Jurkat, Clone E6-1 (cell line): ENCODE results near the gene PDE11A.
"Not testable (repeated sequence)": the region's sequence is repeated elsewhere in the genome, so short reads cannot be mapped to it uniquely, and the experiment has no call there.

Experiments used
- DNase-seq: peaks from one replicate; pipeline ENCODE4 v3.0.0-alpha.2; 2011; ENCODE audit warnings: low read depth, low spot score
- H3K4me3 ChIP-seq: 2 replicates; pipeline ENCODE4 v1.5.1; 2011; ENCODE audit warnings: mild to moderate bottlenecking, low read length, control low read depth, moderate library complexity

PDE11A gene

DNA sequence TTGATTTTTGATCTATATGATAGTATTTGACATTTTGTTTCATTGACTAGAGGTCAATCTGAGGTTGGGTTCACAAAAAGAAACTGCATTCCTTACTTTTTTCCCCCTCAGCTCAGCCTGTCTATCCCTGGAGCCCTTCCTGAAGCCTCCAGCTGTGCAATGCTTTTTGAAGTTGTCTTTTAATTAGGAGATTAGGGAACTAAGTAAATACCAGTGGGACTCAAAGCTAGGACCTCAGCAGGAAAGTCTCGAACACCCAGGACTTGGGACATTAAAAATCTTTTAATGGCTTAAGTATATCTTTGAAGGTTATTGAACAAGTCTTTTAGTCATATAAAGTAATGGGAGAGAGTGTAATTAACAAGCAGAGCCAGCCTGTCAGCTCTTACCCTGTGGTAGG is 220.2 kb downstream of the PDE11A start:
- no peak overlapping the region for H3K4me3 ChIP-seq
- no peak for DNase-seq

DNA sequence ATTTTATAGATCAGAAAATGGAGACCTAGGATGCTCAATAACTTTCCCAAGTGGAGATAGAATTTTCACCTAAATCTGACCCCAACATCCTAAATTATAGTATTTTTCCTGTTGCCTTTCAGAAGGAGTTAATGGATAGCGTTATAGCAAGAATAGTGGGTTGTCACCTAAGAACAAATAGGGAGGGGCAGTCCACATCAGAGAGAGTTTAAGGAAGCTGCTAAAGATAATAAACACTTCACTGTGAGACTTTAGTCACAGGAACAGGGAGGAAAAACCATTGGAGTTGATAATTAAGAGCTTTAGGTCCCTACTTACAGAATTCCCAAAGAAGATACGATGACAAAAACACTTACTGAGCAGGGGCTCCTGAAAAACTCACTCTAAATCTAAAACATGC is 229.4 kb downstream of the PDE11A start:
- no peak for DNase-seq
- H3K4me3 ChIP-seq, result no peak overlapping the region

DNA sequence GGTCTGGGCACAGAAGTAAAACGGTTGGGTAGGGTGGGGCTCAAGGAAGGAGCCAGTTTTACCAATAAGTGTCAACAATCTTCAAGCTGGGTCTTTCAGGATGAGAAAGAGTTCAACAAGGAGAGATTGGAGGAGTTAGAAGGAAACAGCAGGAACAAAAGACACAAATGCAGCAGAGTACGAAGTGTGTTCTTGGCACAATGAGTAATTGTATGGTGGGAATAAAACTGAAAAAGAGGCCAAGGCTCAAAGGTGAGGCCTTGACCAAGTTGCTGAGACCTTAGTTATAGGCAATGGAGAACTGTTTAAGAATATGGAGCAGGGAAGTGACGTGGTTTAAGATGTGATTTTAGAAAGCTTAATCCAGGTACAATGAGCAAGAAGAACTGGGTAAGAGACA is 230.3 kb downstream of the PDE11A start:
- DNase-seq, result no peak
- no peak overlapping the region for H3K4me3 ChIP-seq

DNA sequence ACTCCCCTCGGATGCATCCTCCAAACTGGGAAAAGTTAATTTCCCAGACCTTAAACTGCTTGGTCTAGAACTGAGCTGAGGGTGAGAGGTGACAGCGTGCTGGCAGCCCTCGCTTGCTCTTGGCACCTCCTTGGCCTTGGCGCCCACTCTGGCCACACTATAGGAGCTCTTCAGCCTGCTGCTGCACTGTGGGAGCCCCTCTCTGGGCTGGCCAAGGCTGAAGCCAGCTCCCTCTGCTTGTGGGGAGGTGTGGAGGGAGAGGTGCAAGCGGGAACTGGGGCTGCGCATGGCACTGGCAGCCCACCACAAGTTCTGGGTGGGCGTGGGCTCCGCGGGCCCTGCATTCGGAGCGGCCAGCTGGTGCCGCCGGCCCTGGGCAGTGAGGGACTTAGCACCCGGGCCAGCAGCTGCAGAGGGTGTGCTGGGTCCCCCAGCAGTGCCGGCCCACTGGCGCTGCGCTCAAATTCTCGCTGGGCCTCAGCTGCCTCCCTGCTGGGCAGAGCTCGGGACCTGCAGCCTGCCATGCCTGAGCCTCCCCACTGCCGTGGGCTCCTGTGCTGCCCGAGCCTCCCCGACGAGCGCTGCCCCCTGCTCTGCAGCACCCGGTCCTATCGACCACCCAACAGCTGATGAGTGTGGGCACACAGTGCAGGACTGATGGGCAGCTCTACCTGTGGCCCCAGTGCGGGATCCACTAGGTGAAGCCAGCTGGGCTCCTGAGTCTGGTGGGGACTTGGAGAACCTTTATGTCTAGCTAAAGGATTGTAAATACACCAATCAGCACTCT is 237.0 kb downstream of the PDE11A start:
- H3K4me3 ChIP-seq, DNase-seq: not testable (repeated sequence)

DNA sequence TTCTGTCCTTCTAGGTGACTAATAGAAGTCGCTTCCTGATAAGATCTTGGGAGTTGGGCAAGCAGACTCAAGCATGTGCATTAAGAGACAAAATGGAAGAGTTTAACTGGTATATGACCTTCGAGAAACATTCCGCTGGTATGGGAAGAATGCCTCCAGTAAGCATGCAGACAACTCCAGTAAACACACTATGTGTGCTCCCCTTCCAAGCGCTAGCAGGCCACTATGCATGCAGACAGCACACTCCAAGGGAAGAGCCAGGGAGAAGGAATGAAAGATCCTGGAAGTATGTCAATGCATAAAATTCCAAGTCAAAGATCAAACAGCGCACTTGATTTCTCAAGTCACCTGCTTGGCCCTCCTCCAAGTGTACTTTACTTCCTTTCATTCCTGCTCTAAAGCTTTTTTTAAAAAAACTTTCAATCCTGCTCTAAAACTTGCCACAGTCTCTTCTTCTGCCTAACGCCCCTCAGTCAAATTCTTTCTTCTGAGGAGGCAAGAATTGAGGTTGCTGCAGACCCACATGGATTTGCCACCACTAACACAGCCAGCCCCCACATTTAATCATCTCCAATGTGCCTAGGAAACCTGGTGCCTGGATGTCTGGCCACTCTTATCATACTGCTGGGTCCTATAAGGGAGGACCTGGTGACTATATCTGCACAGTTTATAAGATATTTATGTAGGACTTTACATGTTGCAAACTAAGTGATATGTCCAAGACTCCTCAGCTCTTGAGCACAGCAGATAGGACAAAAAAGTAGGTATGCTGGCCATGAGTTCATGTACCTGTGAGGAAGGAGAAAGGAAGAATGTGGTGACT is 239.8 kb downstream of the PDE11A start:
- H3K4me3 ChIP-seq, result no peak overlapping the region
- no peak for DNase-seq

DNA sequence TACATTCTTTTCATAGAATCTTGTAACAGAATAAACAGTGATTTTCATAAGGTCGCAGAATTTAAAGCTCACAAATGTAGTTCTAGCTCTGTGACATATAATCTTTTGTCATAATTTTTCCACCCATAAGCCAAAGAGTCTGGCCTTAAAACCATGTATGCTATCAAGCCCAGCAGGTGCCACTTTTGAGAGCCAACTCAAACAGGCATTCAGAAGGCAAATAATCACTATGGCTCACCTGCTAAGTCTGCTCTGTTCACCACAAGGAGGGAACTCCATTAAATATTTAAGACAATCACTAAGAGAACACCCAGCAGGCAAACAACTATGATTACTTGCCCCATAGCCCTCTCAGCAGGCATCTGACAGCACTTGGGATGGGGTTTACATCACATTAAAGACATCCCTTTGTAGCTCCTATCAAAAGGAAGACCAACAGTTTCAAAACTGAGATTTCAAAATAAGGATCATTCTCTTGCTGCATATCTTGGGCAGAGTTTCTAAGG is 241.6 kb downstream of the PDE11A start:
- no peak for DNase-seq
- H3K4me3 ChIP-seq, result no peak overlapping the region

DNA sequence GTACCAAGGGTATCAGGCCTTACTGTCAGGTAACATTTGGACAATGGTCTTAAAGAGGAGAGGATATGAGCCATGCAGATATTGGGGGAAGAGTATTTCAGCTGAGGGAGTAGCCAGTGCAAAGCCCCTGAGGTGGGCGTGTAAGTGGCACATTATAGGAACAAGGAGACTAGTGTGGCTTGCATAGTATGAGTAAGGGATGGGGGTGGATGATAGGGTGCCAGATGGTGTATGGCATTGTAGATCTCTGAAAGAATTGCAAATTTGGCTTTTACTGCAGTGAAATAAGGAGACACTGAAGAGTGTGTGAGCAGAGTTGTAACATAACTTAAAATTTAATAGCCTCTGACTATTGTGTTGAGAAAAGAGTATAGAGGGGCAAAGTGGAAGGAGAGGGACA is 244.0 kb downstream of the PDE11A start:
- no peak overlapping the region for H3K4me3 ChIP-seq
- DNase-seq, result no peak

DNA sequence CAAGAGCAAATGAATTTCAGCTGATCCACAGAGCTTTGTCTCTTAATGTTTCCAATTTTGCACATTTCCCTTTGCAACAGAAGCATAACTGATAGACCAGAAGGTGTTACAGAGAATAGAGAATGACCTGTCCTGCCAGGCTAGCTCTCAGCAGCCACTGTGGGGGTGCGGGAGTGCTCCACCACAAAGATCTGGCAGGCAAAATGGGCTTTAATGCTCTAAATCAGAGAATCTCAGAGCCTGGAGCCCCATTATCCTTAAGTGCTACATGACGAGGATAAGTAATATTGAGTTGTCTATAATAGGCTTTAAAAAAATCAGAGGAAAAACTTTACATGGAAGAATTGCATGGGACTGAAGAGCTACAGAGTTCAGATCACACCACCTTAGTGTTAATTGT is 245.7 kb downstream of the PDE11A start:
- DNase-seq, result no peak
- H3K4me3 ChIP-seq, result no peak overlapping the region

DNA sequence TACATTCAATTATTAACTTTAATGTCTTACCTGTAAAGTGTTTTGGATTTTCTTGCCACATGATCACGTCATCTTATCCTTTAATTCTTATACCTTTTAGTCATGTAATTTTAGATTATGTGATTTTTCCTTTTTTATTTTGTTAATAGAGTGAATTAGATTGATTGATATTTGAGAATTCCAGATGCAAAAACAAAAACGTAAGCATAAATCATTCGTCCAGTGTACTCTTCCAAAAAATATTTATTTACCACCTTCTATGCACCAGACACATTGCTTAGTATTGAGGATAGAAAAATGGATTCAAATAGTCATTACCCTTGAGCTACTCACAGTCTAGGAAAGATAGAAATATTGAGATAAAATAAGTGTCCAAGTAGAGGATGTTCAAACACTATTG is 249.6 kb downstream of the PDE11A start:
- no peak overlapping the region for H3K4me3 ChIP-seq
- no peak for DNase-seq

DNA sequence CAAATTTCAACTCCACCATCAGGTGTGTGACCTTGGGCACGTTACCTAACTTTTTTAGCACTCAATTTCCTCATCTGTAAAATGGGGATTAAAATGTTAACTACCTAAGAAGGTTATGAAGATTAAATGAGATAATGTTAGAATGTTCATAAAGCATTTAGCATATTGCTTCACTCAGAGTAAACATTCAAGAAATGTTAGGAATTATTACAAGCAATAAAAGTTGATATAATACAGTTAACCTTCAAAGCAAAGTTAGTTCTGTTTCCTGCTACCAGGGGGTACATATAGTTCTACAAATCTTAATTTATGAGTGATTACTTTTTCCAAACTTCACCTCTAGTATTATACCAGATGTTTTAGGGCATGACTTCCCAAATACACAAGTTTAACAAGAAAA is 254.2 kb downstream of the PDE11A start:
- no peak for DNase-seq
- H3K4me3 ChIP-seq, result no peak overlapping the region

DNA sequence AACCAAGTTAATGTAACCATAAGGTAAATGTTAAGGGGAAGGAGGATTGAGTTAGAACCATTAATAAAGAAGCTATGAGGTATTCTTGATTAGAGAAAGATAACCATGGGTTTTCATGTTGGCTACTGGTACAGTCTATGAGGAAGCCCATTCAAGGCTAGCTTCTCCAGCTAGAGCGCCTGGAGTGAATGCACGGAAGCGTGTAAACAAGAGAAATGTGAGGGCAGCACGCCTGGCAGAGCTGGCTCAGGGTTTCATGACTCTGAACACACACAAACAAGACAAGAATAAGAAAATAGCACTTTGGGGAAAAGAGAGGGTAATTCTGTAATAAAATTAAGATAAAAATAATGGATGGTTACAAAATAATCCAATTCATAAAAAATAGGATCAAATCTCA is 255.3 kb downstream of the PDE11A start:
- no peak overlapping the region for H3K4me3 ChIP-seq
- DNase-seq, result no peak

DNA sequence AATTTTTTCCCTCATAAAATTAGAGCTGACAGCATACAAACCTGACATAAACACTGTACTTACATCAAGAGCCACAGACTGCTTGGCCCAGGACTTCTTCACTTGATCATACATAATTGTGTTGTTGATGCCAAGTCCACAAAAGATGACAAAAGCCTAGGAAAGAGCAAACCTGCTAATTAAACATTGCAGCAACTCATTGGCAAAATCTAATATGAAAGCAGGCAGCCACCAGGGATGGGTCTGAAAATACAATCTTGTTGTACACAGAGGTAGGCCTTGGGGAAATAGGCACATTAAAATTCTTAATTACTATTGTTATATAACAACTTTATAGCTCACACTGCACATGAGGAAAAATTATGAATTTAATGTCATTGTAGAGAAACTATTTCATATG is 255.8 kb downstream of the PDE11A start:
- H3K4me3 ChIP-seq, result no peak overlapping the region
- no peak for DNase-seq

DNA sequence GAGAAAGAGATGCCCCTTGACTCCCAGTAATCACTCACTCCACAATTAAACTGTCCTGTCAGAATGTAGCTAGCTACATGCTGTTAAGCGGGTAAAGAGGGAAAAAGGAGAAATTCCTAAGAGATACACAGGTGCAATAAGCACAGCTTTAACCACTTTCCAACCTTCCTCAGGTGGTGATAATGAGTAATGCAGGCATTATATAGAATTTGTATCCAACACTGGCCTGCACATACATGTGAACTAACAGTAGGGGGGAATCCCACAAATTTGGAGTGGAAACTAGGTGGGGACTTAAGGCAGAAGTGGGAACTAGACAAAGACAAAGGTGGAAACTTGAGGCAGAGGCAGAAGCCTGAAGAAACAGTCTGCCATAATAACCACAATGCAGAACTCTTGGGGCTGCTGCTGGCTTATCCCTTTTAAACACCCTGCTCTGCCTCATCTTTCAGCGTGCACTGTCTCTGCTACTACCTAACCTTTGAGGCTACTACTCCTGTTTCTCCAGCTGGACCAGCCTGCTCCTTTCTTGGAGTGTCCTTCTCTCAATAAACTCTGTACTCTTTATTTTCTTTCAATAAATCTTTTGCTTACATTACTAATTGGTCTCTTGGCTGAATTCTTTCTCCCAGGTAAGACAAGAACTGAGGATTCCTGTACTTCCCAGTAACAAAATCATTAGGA is 259.7 kb downstream of the PDE11A start:
- no peak overlapping the region for H3K4me3 ChIP-seq
- no peak for DNase-seq

DNA sequence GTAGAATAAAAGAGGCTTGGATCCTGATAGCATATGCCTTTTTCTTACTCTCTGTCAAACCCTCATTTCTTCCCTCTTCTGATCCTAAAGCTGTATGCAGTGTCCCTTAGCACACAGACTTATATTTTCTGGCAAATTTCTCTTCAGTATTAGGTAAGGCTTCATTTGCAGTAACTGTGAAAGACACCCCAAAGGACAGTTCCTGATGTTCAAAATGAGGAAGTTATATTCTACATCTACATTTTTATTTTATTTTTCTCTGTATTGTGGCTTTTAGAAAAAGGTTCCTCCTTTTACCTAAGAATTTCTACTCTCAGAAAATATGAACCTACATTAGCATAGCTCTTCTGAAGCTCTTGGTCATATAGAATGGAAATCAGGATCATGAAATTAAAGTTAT is 261.7 kb downstream of the PDE11A start:
- H3K4me3 ChIP-seq, result no peak overlapping the region
- DNase-seq, result no peak

DNA sequence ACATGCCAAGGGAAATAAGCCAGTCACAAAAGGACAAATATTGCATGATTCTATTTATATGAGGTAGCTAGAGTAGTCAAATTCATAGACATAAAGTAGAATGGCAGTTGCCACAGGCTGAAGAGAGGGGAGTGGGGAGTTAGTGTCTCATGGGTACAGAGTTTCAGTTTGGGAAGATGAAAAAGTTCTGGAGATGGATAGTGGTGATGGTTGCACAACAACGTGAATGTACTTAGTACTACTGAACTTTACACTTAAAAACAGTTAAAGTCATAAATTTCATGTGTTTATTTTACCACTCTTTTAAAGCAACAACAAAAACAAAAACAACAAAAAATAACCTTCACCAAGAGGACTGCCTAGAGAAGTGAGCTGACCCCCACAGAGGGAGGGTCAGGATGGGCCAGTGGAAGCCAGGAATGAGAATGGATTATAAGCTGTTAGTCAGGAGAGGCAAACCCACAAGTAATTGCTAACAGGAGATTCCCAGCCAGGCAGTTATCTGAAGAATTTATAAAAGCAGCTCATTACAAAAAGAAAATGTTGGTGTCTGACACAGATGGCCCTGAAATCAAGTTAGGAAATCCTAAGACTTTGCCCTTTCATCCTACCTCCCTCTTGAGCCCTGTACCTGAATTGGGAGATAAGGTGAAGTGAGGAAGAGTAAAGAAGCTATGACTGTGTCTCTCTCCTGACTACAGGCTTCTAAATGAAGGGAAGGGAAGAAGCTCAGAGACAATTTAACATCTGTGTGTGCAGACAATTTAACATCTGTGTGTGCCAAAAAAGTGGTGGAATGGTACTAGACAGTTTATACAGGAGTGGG is 263.4 kb downstream of the PDE11A start:
- DNase-seq, result no peak
- H3K4me3 ChIP-seq, result no peak overlapping the region

DNA sequence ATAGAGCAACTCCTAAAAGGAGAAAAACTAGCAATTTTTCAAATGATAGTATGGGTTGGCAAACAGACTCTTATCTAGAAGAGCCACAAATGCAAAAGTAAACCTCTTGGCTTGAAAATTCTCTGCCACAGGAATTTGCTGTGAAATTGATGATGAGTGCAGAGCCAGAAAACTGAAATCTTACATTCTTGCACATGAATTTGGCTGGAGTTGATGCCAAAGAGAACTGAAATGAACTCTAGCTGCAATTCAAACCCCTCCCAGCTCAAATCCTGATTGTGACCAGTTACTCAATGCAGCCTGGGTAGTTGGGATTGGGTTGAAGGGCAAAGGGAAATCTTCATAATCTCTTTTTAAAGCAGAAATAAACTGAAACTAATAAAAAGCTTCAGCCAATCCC is 266.6 kb downstream of the PDE11A start:
- no peak for DNase-seq
- no peak overlapping the region for H3K4me3 ChIP-seq

DNA sequence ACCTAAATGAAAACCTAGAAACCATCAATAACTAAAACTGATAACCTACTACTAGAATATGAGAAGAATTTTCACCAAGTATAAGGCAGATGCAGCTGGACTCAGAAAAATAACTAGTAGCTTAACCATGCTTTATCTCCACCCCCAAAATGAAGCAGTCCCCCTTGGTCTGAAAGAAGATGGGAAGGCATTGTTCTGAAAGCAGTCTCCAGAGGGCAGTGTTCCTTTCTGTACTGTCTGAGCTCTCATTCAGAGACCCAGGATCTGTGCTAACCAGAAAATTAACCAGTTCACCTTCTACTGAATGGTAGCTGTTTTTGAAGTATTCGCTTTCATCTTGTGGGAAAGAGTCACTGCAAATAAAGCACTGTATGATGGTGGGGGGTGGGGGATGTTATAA is 273.0 kb downstream of the PDE11A start:
- peak; percentile 37 for DNase-seq
- no peak overlapping the region for H3K4me3 ChIP-seq

DNA sequence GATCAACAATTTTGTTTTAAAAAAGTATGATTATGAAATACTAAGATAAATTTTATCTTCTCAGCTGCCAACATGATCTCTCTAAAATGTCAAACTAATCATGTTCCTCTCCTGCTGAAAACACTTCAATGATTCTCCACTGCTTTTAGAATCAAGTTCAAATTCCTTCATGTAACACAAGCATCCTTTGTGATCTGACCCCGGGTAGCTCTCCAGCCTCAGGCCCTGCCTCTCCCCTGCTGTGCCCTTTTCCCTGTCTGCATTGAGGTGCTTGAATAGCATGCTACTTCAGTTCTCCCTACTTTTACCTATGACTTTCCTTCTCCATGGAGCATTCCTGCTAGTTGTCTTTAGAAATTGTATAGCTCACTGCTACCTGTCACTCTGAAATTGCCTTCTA is 274.8 kb downstream of the PDE11A start:
- no peak for DNase-seq

More for the DNA sequence above, 274.8 kb downstream of the PDE11A start:
- no peak overlapping the region for H3K4me3 ChIP-seq
